HG02970 (cell line): Measurements from ENCODE around the gene FOXRED1.
"Not testable (repeated sequence)": the region's sequence is repeated elsewhere in the genome, so short reads cannot be mapped to it uniquely, and the experiment has no call there.

ENCODE experiments used
- ATAC-seq: cut with Tn5 transposase; IDR thresholded peaks from one replicate; pipeline ENCODE4 v1.9.1; 2021; ENCODE audit warnings: mild to moderate bottlenecking, moderate library complexity, moderate number of reproducible peaks; ENCODE audit not compliant: unreplicated experiment, low FRiP score

FOXRED1 gene

DNA sequence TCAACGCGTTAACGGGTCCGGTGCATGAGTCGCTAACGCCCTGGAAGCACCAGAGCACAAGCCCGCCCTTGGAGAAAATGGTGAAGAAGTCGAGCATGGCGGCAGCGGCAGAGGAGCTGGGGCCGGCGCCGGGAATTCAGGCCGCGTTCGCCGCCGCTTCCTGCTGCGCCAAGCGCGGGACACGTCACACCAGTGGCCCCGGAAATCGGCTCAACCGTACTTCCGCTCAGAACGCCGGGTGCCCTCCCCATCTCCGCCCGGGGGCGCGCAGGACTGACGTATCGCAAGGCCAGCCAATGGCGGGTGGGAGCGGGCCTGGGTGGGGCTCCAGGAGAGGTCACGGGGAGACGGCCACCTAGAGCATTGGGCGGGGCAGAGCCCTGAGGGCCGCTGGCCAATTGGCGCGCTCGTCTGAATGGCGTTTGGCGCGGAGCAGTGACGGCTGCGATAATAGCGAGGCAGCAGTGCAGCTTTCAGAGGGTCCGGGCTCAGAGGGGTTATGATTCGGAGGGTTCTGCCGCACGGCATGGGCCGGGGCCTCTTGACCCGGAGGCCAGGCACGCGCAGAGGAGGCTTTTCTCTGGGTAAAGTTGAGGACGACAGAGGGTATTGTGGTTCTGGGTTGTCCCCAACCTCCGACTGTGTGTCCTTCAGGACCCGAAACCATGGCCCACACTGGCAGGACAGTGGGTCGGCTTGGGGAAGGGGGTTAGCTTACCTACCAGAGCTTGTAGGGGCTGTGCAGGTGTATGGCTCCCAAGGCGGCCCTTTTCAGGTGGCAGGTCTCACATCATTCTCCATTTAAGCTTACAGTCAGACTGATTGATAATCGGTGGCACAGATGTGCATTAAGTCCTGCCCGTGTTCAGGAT is at the start of gene FOXRED1, which contains the start of gene SRPRA:
Gene FOXRED1, plus strand, starts transcription at position 447 of the 872 bp plus-strand sequence. Its CDS starts 53 bp downstream, at position 500.
Gene SRPRA, minus strand, starts transcription at position 188 of the 872 bp plus-strand sequence. Its CDS starts 91 bp downstream, at position 97.
- peak; percentile 99 for ATAC-seq

DNA sequence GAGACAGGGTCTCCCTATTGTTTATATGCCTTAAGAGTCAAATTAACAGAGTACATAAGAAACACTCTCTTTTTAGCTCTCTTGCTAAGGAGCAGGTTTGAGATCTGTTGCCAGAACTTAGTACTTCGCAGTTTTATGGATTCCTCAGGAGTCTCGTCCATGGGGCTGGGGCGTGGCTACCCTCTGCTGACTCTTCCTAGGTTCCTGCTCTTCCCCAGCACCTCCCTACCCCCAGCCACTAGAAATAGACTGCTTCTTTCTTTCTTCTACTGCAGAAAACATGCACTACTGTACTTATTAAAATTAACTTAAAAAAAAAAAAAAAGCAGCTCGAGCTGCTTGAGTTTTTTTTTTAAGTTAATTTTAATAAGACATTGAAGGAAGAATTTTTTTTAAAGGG is 49.4 kb upstream of the FOXRED1 start:
- ATAC-seq, result no peak

DNA sequence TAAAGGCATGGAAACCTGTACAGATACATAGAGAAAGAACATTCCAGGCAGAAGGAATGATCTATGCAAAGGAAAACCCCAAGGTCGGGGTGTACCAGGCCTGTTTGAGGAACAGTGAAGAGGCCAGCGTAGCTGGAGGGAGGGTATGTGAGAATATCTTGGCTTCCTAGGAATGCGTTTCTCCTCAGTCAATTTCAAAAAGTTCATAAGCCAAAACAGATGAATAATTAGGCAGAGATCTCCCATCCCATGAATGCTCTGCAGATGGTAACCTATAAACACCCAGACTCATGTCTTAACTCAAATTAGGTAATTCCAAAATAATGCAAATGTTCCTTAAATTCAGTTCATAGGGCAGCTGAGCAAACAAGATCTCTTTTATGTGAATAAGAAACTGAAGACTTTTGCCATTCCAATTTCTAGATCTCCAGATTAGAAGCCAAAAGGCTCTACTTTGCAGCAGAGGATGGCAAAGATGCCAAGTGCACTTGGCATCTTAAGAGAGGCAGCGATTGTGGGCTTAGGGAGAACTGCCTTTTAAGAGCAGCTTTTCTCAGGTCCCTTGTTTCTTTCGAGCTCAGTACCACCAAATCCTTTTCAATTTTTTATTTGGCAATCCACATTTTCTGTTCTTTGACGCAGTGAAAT is 44.2 kb upstream of the FOXRED1 start:
- ATAC-seq, result no peak

DNA sequence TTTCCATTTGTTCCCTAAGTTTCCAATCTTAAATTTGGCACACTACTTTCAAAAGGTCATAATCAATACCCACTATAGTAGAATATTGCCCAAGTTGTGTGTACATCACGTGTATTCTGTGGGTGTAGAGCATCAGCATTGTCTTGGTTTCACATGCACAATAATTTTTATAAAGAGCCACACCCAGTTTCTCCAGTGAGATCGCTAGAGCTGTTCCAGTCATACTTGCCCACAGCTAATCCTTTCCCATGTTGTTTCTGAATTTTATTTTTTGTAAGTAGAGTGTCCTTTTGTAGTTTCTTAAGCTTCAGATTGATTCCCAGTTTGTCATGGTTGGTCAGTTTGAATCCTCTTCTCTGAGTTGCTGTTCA is 43.7 kb upstream of the FOXRED1 start:
- ATAC-seq, result no peak

DNA sequence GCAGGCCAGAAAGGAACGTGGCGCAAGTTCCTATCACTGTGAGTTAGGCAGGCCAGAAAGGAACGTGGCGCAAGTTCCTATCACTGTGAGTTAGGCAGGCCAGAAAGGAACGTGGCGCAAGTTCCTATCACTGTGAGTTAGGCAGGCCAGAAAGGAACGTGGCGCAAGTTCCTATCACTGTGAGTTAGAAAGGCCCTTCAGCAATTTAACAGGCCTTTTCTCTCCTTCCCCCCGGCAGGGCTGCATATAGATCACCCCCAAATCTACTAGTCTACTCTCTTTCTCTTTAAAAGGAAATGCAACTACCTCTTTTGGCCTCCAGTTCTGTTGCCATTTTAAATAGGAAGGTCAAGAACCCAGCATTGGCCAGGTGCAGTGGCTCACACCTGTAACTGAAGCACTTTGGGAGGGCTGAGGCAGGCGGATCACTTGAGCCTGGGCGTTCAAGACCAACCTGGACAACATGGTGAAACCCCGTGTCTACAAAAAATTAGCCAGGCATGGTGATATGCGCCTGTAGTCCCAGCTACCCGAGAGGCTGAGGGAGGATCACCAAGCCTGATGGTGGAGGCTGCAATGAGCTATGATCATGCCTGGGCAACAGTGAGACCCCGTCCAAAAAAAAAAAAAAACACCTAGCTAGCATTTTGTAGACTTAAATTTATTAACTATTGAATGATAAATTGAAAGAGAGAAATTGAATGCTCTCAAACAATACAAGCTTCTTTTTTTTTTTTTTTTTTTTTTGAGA is 42.4 kb upstream of the FOXRED1 start:
- no peak for ATAC-seq

DNA sequence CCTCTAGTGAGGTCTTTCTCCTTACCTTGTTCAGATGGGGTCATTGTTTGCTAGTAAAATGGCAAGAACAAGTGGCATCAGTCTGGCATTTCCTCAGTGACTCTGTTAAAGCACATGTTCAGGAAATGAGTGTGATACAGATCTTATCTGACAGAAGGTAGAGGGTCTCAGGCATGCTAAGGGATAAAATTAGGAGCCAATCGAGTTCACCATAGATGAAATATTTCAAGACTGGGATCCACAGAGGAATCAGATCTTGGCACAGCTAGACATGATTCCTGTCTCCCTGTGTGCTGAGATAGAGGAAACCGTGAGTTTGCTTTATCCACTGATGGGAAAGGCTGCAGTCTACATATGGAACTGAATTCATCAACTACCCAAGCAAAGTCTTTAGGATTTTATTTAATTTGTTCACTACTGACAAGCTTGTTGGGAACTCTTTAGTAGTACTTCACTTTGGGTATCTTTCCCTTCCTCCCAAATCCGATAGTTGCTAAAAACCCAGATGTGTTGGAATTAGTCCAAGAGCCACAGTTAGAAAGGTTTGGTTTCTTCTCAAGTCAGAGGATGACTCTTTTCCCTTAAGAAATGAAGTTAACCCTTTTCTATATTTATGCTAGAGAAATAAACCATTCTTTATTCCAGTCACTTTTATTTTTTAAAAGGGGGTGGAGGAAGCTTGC is 39.0 kb upstream of the FOXRED1 start:
- no peak for ATAC-seq

DNA sequence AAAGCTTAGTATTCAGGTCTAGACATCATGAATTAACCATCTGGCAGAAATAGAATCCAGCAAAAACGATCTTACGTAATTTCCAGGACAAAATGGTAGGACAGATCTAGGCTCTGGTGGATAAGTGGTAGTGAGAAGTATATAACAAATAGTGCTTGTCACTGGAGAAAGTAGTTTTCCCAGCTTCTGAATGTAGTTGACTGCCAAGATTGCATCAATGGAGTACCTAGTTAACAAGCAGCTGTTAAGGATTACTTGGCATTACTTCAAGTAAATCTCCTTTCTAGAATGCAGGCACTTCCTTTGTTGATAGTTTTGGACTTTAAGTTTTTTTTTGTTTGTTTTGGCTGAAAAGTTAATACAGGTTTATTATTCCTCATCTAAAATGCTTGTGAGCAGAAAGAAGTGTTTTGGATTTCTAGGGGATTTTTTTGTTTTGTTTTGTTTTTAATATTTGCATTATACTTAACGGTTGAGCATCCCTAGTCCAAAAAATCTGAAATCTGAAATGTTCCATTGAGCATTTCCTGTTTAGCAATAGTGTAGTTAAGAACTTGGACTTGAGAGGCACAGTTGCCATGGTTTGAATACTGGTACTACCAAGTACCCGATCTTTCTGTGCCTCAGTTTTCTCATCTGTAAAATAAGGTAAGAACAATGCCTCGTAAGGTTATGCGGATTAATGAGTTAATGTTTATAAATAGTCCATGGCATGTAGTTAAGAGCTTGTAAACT is 37.1 kb upstream of the FOXRED1 start:
- ATAC-seq, result no peak

DNA sequence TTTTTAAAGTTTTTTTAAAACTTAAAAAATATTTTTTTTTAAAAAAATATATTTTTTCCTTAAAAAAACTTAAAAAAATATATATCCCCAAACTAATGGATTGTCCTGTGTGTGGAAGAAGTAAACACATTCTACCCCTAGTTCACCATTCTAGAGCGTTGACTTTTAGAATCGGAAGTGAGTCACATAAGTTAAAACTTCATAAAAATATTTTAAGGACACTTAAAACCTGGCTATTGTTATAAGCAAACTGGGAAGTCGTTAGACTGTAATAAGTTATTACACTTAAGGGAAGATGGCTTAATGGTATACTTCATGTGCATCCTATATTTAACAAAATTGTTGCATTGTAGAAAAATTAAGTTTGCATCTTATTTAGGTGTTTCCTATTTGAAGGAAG is 36.3 kb upstream of the FOXRED1 start:
- ATAC-seq, result no peak

DNA sequence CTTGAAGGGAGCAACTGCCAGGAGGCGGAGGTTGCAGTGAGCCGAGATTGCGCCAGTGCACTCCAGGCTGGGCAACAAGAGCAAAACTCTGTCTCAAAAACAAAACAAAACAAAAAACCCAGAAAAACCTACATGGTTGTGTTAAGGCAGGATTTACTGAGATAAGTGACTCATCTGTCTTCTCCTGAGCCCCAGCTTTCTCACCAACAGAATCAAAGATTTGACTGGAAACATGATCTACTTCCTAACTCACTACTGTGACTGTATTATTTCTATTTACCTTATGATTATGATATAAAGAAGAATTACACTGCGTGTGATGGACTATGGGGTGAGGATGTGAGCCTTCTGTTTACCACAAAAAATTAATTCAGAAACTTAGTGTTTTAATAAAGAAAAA is 35.6 kb upstream of the FOXRED1 start:
- ATAC-seq, result no peak

DNA sequence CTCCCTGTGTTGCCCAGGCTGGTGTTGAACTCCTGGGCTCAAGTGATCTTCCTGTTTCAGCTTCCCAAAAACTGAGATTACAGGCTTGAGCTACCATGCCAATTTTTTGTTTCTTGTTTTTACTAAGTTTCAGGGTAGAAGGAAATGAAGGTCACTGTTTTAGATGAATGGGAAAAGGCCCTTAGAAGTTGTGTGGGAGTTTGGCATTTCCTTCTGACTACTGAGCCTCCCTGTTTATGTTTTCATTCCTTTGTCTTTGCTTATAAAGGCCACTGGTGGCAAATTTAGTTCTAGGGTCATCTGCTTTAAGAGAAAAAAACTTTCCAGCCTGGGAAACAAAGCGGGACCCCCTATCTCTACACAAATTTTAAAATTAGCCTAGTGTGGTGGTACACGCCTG is 22.3 kb upstream of the FOXRED1 start:
- ATAC-seq, result no peak

DNA sequence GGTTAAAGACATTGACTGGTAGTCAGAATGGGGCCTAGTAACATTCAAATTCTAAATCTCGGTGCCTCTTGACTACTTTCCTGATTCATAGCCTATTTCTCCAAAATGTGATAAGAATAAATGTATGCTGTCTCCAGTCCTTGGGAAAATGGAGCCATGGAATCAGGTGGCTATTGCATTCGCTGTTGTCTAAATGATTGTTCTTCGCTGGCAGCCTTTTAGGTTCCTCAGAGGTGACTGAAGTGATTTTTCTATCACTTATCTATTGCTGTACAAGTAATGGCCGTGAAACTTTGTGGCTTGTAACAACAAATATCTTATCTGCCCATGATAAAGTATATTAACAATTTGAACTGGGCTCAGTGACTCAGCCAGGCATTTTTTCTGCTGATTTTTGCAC is 15.7 kb upstream of the FOXRED1 start:
- no peak for ATAC-seq

DNA sequence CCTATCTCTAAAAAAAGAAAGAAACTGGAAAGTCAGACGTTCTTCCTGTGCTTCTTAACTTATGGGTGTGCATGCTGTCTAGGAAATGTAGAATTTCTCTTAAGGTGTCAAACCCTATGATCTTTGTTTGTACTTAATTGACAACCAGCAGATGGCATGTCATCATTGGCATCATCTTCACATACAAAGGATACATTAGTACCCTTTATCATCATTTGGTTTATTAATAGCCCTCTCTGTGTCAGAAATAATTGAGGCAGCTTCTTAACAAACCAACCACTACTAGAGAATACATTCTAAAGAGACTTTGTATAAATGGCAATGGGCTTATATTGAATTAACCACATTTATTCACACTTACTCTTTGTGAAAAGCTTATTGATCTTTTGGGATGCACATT is 14.1 kb upstream of the FOXRED1 start:
- ATAC-seq, result no peak

DNA sequence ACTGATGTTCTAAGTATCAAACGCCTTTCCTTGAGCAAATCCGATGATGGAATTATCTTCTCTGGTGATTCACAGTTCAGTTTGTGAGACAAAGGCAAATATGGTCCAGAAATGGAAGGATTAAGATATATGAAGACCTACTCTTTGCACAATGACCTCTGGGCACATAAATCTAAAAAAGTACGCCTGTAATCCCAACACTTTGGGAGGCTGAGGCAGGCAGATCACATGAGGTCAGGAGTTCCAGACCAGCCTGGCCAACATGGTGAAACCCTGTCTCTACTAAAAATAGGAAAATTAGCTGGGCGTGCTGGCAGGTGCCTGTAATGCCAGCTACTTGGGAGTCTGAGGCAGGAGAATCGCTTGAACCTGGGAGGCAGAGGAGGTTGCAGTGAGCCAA is 13.4 kb upstream of the FOXRED1 start:
- ATAC-seq, result not testable (repeated sequence)

DNA sequence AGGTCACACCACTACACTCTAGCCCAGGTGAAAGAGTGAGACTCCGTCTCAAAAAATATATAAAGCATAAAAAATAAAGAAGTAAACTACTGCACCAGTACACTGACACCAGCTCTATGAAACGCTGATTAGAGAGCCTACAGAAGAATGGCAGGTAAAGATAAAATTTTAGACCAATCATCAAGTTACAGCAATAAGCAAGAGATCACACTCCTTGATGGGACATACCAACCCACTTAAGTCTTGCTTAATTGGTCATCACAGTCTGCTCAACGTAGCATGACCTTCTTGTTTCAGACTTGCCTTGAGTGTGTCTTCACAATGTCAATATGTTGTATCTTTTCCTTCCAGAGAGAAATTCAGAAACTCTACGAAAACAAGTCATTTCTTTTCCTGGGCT is 12.7 kb upstream of the FOXRED1 start:
- no peak for ATAC-seq

DNA sequence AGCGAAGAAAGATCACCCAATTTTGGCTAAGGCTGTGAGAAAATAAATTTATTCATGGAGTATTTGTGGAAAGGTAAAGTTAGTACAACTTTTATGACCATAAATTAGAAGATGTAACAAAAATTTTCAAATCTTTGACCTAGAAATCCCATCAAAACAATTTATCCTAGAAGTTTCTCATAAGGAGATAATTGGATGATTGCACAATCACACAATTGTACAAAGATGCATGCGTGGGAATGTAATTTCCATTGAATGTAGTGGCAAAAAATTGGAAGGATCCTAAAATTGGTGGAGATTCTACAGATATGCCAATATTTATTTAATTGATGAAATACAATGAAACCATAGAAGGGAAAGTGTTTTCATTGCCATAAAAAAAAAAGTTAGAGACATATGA is 11.8 kb upstream of the FOXRED1 start:
- ATAC-seq, result no peak

DNA sequence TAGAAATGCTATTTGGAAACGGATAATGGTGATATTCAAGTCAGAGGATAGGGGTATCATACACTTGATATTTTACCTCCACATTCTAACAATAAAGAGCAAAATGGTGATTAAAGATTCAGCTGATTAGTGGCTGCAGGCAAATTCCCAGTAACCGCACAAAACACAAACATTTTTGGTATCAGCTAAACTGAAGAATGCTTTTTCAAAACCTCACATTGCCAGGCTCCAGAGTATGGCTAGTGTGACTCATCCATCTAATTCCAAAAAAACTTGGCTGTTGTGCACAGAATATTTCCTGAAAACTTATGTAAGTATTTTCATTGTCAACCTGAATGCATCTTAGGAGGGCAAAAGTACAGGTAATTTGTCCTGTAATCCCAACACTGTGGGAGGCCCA is 11.2 kb upstream of the FOXRED1 start:
- no peak for ATAC-seq

DNA sequence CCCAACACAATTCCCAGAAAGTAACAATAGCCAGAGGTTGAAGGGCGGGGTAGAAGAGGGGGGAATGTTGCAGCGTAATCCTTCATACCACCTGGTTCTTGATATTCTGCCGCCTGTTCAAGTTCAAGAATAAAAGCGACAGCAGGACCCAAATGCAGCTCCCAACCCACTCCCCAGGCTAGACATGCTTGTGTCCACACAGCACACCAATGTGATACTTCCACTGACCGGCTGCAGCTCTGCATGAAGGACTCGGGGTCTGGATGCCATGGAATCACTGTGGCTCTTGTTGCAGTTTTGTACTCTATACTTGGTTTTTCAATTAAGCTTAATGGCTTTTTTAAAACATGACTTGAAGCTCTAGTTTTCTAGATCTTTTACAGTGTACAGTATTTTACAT is 6.7 kb upstream of the FOXRED1 start:
- no peak for ATAC-seq

DNA sequence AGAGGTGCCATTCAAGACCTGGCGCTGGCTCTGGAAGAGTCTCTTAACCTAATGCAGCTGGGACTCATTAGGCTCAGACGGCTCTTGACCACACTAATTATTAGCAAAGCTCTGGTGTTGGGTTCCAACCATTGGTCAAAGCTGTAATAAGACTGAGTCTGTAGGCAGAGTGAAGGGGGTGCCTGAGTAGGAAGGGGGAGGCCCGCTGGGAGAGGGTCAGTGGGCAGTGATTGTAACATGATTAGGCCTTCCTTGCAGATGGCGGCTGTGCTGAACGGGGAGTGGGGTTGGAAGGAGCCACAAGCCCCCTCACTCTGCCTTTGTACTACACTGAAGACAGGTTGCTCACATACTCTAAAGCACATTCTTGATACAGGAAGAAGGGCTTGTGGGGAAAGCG is 5.5 kb upstream of the FOXRED1 start:
- ATAC-seq, result no peak

DNA sequence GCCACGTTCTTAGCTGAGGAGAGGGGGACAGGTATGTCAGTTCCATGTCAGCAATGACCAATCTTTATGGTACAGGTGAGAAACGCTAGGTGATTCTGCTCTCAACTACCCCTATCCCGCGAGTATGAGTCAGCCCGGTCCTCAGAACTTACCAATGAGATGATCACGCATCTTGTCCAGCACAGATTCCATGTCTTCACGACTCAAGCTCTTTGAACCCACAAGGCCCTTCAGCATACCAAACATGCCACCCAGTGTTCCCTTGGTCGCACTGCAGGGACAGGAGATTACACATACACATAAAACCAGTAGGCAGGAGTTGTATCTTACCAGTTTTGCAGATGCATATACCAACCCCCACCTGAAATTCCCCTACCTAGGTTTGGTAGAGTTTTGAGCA is 3.1 kb upstream of the FOXRED1 start:
- ATAC-seq, result no peak

DNA sequence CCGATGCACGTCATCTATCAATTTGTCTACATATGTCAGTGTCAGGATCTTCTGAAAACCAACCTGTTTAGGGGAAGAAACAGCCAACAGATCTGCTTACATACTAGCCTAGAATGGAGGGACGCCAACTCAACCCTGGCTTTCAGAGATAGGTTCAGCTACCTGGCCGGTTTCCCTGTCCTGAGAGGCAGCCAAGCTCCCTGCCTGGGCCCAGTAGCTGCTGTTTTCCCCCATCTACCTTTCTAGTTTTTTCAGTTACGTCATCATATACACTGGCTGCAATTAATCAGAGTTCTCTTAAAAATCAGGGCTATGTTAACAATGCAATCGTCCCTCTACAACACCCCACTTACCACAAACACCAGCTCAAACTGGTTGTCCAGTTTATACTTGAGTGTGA is 1.3 kb upstream of the FOXRED1 start:
- no peak for ATAC-seq
